ENCODE results near the gene ZBTB20.

GRCh38 chr3:114383875-114384557 lies 763.1 kb downstream of the ZBTB20 start:
- TF ChIP-seq POLR2AphosphoS5 (IDR thresholded peaks at IDR 0.05), result no peak
- TF ChIP-seq POLR2A (IDR thresholded peaks at IDR 0.05), result no peak

All from spleen (tissue), 3 donors.